ENCODE data around the gene DCLK1.

- TF ChIP-seq CTCF (IDR thresholded peaks at IDR 0.05), result no peak
- TF ChIP-seq EZH2 (IDR thresholded peaks at IDR 0.05), result no peak
- no peak for TF ChIP-seq EZH2phosphoT487 (IDR thresholded peaks at IDR 0.05)
Observed at GRCh38 chr13:35794734-35795389, 336.3 kb downstream of the DCLK1 start.
